Type B pancreatic cell (in vitro differentiated cells): ENCODE data around the gene MACC1. TPM values are rescaled to one million over a fixed set of nuclear protein-coding genes. Genes with fewer than 3 reads are reported as not detected.
A peak's percentile ranks its signal among the peaks of the same experiment; 100 is the strongest.

Experiments used
- DNase-seq: peaks from one replicate; pipeline ENCODE4 v3.0.0; 2021; ENCODE audit warnings: mixed read lengths; ENCODE audit not compliant: unreplicated experiment; ENCODE audit errors: extremely low spot score
- H3K27ac Mint-ChIP-seq: 2 replicates; pipeline ENCODE4 v1.8.0; 2021; ENCODE audit warnings: mild to moderate bottlenecking, mixed read lengths
- H3K27me3 Mint-ChIP-seq: 2 replicates; pipeline ENCODE4 v1.8.0; 2021; ENCODE audit warnings: mixed read lengths
- H3K36me3 Mint-ChIP-seq: 2 replicates; pipeline ENCODE4 v1.8.0; 2021; ENCODE audit warnings: mixed read lengths
- H3K4me1 Mint-ChIP-seq: one replicate; pipeline ENCODE4 v1.8.0; 2021; ENCODE audit warnings: mixed read lengths; ENCODE audit not compliant: unreplicated experiment
- H3K4me3 Mint-ChIP-seq: 2 replicates; pipeline ENCODE4 v1.8.0; 2021; ENCODE audit warnings: mild to moderate bottlenecking, mixed read lengths
- H3K9me3 Mint-ChIP-seq: 2 replicates; pipeline ENCODE4 v1.8.0; 2021; ENCODE audit warnings: mixed read lengths
- CTCF ChIP-seq: fragments of 200-600 bp; sonication (generic); conservative IDR thresholded peaks from 2 replicates; pipeline ENCODE4 v1.5.0; 2021; ENCODE audit warnings: antibody characterized with exemption, mild to moderate bottlenecking
- total RNA-seq: library from RNA; stranded (reverse); gene quantifications from 2 replicates; pipeline ENCODE4 v1.2.1, GENCODE V29; 2021; ENCODE audit warnings: low replicate concordance

The MACC1 gene
- total RNA-seq, 1 donor from 2014 or later, result 14.8 TPM

GRCh38 chr7:20201380-20201779, 15.8 kb downstream of the MACC1 start:
- Mint-ChIP-seq H3K4me3 (no peak overlapping the region), H3K4me1 (peaks cover 26% of the 10 kb centered on the region), H3K36me3 (peaks cover 8% of the 10 kb centered on the region), H3K9me3 (peaks cover 4% of the 10 kb centered on the region), H3K27me3 (no peaks in the 10 kb centered on the region), H3K27ac (peak overlapping the region; percentile 1)
- TF ChIP-seq CTCF, result no peak
- DNase-seq, result no peak

GRCh38 chr7:20200971-20201370, 16.2 kb downstream of the MACC1 start:
- H3K4me3 Mint-ChIP-seq, result no peak overlapping the region
- peaks cover 4% of the 10 kb centered on the region for H3K36me3 Mint-ChIP-seq
- peaks cover 22% of the 10 kb centered on the region for H3K4me1 Mint-ChIP-seq
- peak overlapping the region; percentile 1 for H3K27ac Mint-ChIP-seq
- DNase-seq, result no peak
- H3K27me3 Mint-ChIP-seq, result no peaks in the 10 kb centered on the region
- TF ChIP-seq CTCF, result no peak
- H3K9me3 Mint-ChIP-seq, result peaks cover under 1% of the 10 kb centered on the region

GRCh38 chr7:20200361-20200760, 16.8 kb downstream of the MACC1 start:
- no peaks in the 10 kb centered on the region for H3K27me3 Mint-ChIP-seq
- no peak for TF ChIP-seq CTCF
- no peak overlapping the region for H3K4me3 Mint-ChIP-seq
- H3K27ac Mint-ChIP-seq, result peak overlapping the region; percentile 70
- H3K4me1 Mint-ChIP-seq, result peaks cover 27% of the 10 kb centered on the region
- no peaks in the 10 kb centered on the region for H3K9me3 Mint-ChIP-seq
- H3K36me3 Mint-ChIP-seq, result peaks cover 6% of the 10 kb centered on the region
- DNase-seq, result no peak

- Mint-ChIP-seq H3K9me3 (no peaks in the 10 kb centered on the region), H3K4me1 (peaks cover 31% of the 10 kb centered on the region), H3K4me3 (peak overlapping the region; percentile 16), H3K27ac (peak overlapping the region; percentile 80), H3K27me3 (no peaks in the 10 kb centered on the region), H3K36me3 (peaks cover 7% of the 10 kb centered on the region)
- no peak for DNase-seq
- TF ChIP-seq CTCF, result no peak
These were observed 18.0 kb downstream of the MACC1 start for GRCh38 chr7:20199015-20199737.

GRCh38 chr7:20198260-20198659, 18.9 kb downstream of the MACC1 start:
- Mint-ChIP-seq H3K4me3 (no peak overlapping the region), H3K27me3 (no peaks in the 10 kb centered on the region), H3K27ac (no peak overlapping the region), H3K4me1 (peaks cover 31% of the 10 kb centered on the region), H3K36me3 (peaks cover 7% of the 10 kb centered on the region), H3K9me3 (no peaks in the 10 kb centered on the region)
- no peak for TF ChIP-seq CTCF
- DNase-seq, result no peak
